HCT116 (cell line): ENCODE measurements around the gene DNHD1. TPM values are rescaled to one million over a fixed set of nuclear protein-coding genes. Genes with fewer than 3 reads are reported as not detected.

Experiments
- ATAC-seq: fragments of 200-7000 bp; cut with Tn5 transposase; 2 replicates; pipeline ENCODE4 v1.9.1; 2020; ENCODE audit warnings: mild to moderate bottlenecking, moderate library complexity
- BruUV-seq: library from RNA; stranded (reverse); fragments of 400-500 nt; replicated peaks from 2 replicates; lab custom pipeline; 2021; lab: Mats Ljungman, UMichigan
- CTCF ChIA-PET: fragments of 300-600 bp; sonication (Branson Sonifier 250); formaldehyde crosslinking; loops from one replicate; lab custom pipeline; 2021; ENCODE audit warnings: antibody characterized with exemption; lab: Charles Lee
- POLR2A ChIA-PET: fragments of 300-600, 350-600 bp; sonication (Branson Sonifier 250); formaldehyde crosslinking; loops from one replicate; lab custom pipeline; 2021; ENCODE audit warnings: antibody characterized with exemption; lab: Charles Lee
- RAD21 ChIA-PET, 2 experiments: fragments of 300-600 bp; sonication (Branson Sonifier 250); formaldehyde crosslinking; loops; one replicate each; lab custom pipeline; 2023; ENCODE audit warnings: low total read pairs in 2 of 2; ENCODE audit not compliant: uncharacterized antibody in 2 of 2, unreplicated experiment in 2 of 2, low non-redundant PET in 1 of 2; lab: Charles Lee
- DNase-seq: peaks from one replicate; pipeline ENCODE4 v3.0.0-alpha.2; 2010; ENCODE audit warnings: low read depth, low spot score
- H2AFZ ChIP-seq: fragments of 200-600 bp; shearing (Covaris generic), sonication (generic); 2 replicates; pipeline ENCODE4 v1.6.1; 2017; ENCODE audit warnings: low read depth, mixed run types, mixed read lengths, antibody characterized with exemption, low read length; ENCODE audit not compliant: poor library complexity, severe bottlenecking
- H3K27ac ChIP-seq: 2 replicates; pipeline ENCODE4 v1.5.1; 2012; ENCODE audit warnings: low read depth, low read length
- H3K27me3 ChIP-seq: fragments of 200-600 bp; sonication (generic); 2 replicates; pipeline ENCODE4 v1.6.1; 2016; ENCODE audit warnings: mixed run types, low read length, mixed read lengths; ENCODE audit not compliant: insufficient read depth
- H3K36me3 ChIP-seq, 2 experiments: fragments of 200-500 bp in 1 of 2; fragments of 200-600 bp in 1 of 2; sonication (Bioruptor generic) in 1 of 2; sonication (generic) in 1 of 2; 2 replicates each; pipeline versions ENCODE4 v1.5.1 to v1.6.1; 2014 to 2016; ENCODE audit warnings: low read length in 2 of 2, inconsistent platforms in 1 of 2, mixed read lengths in 1 of 2, mixed run types in 1 of 2; ENCODE audit not compliant: insufficient read depth in 2 of 2, control insufficient read depth in 1 of 2
- H3K4me1 ChIP-seq, 2 experiments: fragments of 200-600 bp in 1 of 2; sonication (generic) in 1 of 2; 2 replicates each; pipeline versions ENCODE4 v1.5.1 to v1.6.1; 2012 to 2017; ENCODE audit warnings: low read length in 2 of 2, inconsistent platforms in 1 of 2, mild to moderate bottlenecking in 1 of 2, mixed read lengths in 1 of 2, mixed run types in 1 of 2, moderate library complexity in 1 of 2; ENCODE audit not compliant: insufficient read depth in 2 of 2, control insufficient read depth in 1 of 2
- H3K4me2 ChIP-seq: fragments of 200-600 bp; sonication (generic); 2 replicates; pipeline ENCODE4 v1.6.1; 2017; ENCODE audit warnings: mixed run types, low read length, mixed read lengths
- H3K4me3 ChIP-seq, 2 experiments: fragments of 200-600 bp in 1 of 2; sonication (generic) in 1 of 2; replicated peaks in 1 of 2; 2 replicates each; pipeline ENCODE4 v1.5.1; 2011 to 2016; ENCODE audit warnings: low read length in 2 of 2, control low read depth in 1 of 2, low read depth in 1 of 2, mild to moderate bottlenecking in 1 of 2, mixed read lengths in 1 of 2, mixed run types in 1 of 2
- H3K79me2 ChIP-seq: fragments of 200-600 bp; sonication (generic); 2 replicates; pipeline ENCODE4 v1.6.1; 2017; ENCODE audit warnings: mild to moderate bottlenecking, mixed run types, low read length, moderate library complexity, mixed read lengths; ENCODE audit not compliant: insufficient read depth
- H3K9ac ChIP-seq: fragments of 200-600 bp; sonication (generic); 2 replicates; pipeline ENCODE4 v1.6.1; 2016; ENCODE audit warnings: low read length, mixed read lengths
- H3K9me2 ChIP-seq: fragments of 200-600 bp; sonication (generic), shearing (Covaris generic); 2 replicates; pipeline ENCODE4 v1.6.1; 2017; ENCODE audit warnings: mixed run types, mild to moderate bottlenecking, moderate library complexity; ENCODE audit not compliant: insufficient read depth
- H3K9me3 ChIP-seq, 2 experiments: fragments of 200-500 bp in 1 of 2; fragments of 200-600 bp in 1 of 2; sonication (Bioruptor generic) in 1 of 2; sonication (generic) in 1 of 2; 2 replicates each; pipeline ENCODE4 v1.6.1; 2014 to 2017; ENCODE audit warnings: low read length in 2 of 2, mixed read lengths in 2 of 2, inconsistent platforms in 1 of 2, low read depth in 1 of 2, mild to moderate bottlenecking in 1 of 2, mixed run types in 1 of 2, moderate library complexity in 1 of 2; ENCODE audit not compliant: control insufficient read depth in 1 of 2, insufficient read depth in 1 of 2
- H4K20me1 ChIP-seq: fragments of 200-600 bp; sonication (generic), shearing (Covaris generic); 2 replicates; pipeline ENCODE4 v1.6.1; 2017; ENCODE audit warnings: mixed run types, mild to moderate bottlenecking, moderate library complexity; ENCODE audit not compliant: insufficient read depth
- CBX3 ChIP-seq: IDR thresholded peaks from 2 replicates; pipeline ENCODE4 v1.6.1; 2012; ENCODE audit warnings: low read depth
- EZH2 ChIP-seq: fragments of 200-600 bp; sonication (generic); IDR thresholded peaks from 2 replicates; pipeline ENCODE4 v1.6.1; 2017; ENCODE audit warnings: antibody characterized with exemption, mixed run types
- FOSL1 ChIP-seq: IDR thresholded peaks from 2 replicates; pipeline ENCODE4 v1.6.1; 2012; ENCODE audit warnings: low read depth
- POLR2A ChIP-seq: IDR thresholded peaks from 2 replicates; pipeline ENCODE4 v1.7.0; 2011; ENCODE audit warnings: borderline replicate concordance; ENCODE audit not compliant: insufficient read depth, insufficient read length; ENCODE audit errors: extremely low read depth
- POLR2AphosphoS5 ChIP-seq: IDR thresholded peaks from 2 replicates; pipeline ENCODE4 v1.6.1; 2011; ENCODE audit warnings: mild to moderate bottlenecking, low read depth, low read length, moderate library complexity
- RAD21 ChIP-seq: IDR thresholded peaks from 2 replicates; pipeline ENCODE4 v1.6.1; 2012; ENCODE audit warnings: low read depth, mild to moderate bottlenecking
- YY1 ChIP-seq: IDR thresholded peaks from 2 replicates; pipeline ENCODE4 v1.6.1; 2011; ENCODE audit warnings: low read length, low read depth, moderate library complexity, mild to moderate bottlenecking; ENCODE audit not compliant: insufficient replicate concordance; ENCODE audit errors: extremely low read depth
- ZNF274 ChIP-seq: fragments of 200-500 bp; sonication (Bioruptor generic); IDR thresholded peaks from 2 replicates; pipeline ENCODE4 v1.6.1; 2014; ENCODE audit warnings: mild to moderate bottlenecking, low read depth, low read length, inconsistent platforms
- intact Hi-C: fragments of 100-400 bp; cut with micrococcal nuclease; formaldehyde crosslinking; loops from 2 replicates; pipeline ENCODE4 v1.10.0; 2022
- total RNA-seq: library from RNA; stranded (reverse); gene quantifications from one replicate; pipeline ENCODE4 v1.2.1, GENCODE V29; 2021; ENCODE audit not compliant: unreplicated experiment
- TF ChIP-seq, protein P1 (sequence below): IDR thresholded peaks from 2 replicates; pipeline ENCODE4 v1.6.1; 2011; ENCODE audit warnings: mild to moderate bottlenecking, low read length, moderate library complexity; ENCODE audit not compliant: insufficient replicate concordance; ENCODE audit errors: extremely low read depth
- TF ChIP-seq, protein P2 (sequence below), 3 experiments: fragments of 200-600 bp in 1 of 3; sonication (generic) in 1 of 3; IDR thresholded peaks in 2 of 3; conservative IDR thresholded peaks in 1 of 3; 2 replicates each; pipeline ENCODE4 v1.5.1; 2012 to 2017; ENCODE audit warnings: low read depth in 2 of 3, low read length in 2 of 3, antibody characterized with exemption in 1 of 3, borderline replicate concordance in 1 of 3, control low read depth in 1 of 3, mild to moderate bottlenecking in 1 of 3, mixed read lengths in 1 of 3, mixed run types in 1 of 3, moderate library complexity in 1 of 3; ENCODE audit not compliant: insufficient read depth in 1 of 3

DNHD1 gene
- total RNA-seq, 1 experiment from 2014 or later: 8.0 TPM

DNA sequence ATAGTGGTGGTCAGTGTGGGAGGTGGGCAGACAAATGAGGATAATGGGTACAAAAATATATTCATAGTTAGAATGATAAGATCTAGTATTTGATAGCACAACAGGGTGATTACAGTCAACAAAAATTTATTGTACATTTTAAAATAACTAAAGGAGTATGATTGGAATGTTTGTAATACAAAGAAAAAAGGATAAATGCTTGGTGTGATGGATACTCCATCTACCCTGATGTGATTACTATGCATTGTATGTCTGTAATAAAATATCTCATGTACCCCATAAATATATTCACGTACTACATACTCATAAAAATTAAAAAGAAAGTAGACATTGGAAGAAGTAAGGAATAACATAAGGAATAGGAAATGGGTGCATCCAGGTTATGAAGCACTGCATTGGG is 90.9 kb downstream of the DNHD1 start:
- no peak overlapping the region for H3K9ac ChIP-seq
- H3K79me2 ChIP-seq: 0 out of 2 replicates have a peak, but pooled peaks cover 5% of the 10 kb centered on the region
- no peak overlapping the region for H3K27ac ChIP-seq
- no peak overlapping the region for H3K4me2 ChIP-seq
- ChIA-PET CTCF (no interaction called here), POLR2A (no interaction called here), RAD21 (no interaction called here)
- H3K4me3 ChIP-seq: no peak overlapping the region
- intact Hi-C loops: no loop called here
- H3K9me2 ChIP-seq: no peaks in the 10 kb centered on the region
- ATAC-seq (no peak), DNase-seq (no peak)
- no peaks in the 10 kb centered on the region for H3K4me1 ChIP-seq
- no peak overlapping the region for H2AFZ ChIP-seq
- H3K27me3 ChIP-seq: no peaks in the 10 kb centered on the region
- peaks cover 4 to 13% of the 10 kb centered on the region in 2 experiments; a peak in 1 of 4 replicates for H3K9me3 ChIP-seq
- BruUV-seq: no TSS peak
- TF ChIP-seq CBX3: no peak
- TF ChIP-seq EZH2: no peak
- peaks cover 0 to 5% of the 10 kb centered on the region in 2 experiments; a peak in 2 of 4 replicates for H3K36me3 ChIP-seq
- H4K20me1 ChIP-seq: no peaks in the 10 kb centered on the region

DNA sequence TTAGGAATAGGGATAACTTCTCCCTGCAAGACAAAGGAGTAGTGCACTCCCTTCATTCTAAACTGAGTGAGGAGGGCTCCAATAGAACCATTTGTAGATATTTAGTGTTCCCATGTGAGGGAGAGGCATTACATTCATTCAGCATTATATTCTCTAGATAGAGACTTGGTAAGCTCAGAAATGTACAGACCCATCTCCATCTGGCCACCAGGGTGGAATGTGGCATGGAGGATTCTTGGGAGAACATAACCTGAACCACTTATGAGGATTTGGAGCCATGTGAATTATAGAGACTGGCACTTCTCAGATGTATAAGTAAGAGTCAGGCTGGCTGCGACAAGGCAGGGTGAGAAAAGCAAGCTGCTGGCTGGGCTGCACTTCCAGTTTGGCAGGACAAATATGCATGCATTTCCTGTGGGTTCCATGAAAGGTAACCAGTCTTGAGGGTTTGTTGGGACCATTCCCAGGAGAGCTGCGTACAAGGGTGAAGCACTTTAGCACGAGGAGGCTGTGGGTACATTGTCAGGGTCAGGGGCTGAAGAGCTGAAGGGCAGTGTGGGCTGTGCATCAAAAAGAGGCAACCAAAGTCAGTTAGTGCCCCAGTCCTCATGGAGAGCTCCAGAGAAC is 97.2 kb downstream of the DNHD1 start:
- no peaks in the 10 kb centered on the region for H3K4me1 ChIP-seq
- H4K20me1 ChIP-seq: no peaks in the 10 kb centered on the region
- H3K79me2 ChIP-seq: peaks cover 16% of the 10 kb centered on the region
- H3K4me3 ChIP-seq: no peak overlapping the region
- ChIA-PET CTCF (no interaction called here), RAD21 (no interaction called here), POLR2A (no interaction called here)
- TF ChIP-seq ZNF274 (no peak), YY1 (no peak), FOSL1 (no peak), POLR2AphosphoS5 (no peak), POLR2A (no peak), RAD21 (no peak)
- TF ChIP-seq, protein P1, sequence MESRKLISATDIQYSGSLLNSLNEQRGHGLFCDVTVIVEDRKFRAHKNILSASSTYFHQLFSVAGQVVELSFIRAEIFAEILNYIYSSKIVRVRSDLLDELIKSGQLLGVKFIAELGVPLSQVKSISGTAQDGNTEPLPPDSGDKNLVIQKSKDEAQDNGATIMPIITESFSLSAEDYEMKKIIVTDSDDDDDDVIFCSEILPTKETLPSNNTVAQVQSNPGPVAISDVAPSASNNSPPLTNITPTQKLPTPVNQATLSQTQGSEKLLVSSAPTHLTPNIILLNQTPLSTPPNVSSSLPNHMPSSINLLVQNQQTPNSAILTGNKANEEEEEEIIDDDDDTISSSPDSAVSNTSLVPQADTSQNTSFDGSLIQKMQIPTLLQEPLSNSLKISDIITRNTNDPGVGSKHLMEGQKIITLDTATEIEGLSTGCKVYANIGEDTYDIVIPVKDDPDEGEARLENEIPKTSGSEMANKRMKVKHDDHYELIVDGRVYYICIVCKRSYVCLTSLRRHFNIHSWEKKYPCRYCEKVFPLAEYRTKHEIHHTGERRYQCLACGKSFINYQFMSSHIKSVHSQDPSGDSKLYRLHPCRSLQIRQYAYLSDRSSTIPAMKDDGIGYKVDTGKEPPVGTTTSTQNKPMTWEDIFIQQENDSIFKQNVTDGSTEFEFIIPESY: no peak
- TF ChIP-seq, protein P2, sequence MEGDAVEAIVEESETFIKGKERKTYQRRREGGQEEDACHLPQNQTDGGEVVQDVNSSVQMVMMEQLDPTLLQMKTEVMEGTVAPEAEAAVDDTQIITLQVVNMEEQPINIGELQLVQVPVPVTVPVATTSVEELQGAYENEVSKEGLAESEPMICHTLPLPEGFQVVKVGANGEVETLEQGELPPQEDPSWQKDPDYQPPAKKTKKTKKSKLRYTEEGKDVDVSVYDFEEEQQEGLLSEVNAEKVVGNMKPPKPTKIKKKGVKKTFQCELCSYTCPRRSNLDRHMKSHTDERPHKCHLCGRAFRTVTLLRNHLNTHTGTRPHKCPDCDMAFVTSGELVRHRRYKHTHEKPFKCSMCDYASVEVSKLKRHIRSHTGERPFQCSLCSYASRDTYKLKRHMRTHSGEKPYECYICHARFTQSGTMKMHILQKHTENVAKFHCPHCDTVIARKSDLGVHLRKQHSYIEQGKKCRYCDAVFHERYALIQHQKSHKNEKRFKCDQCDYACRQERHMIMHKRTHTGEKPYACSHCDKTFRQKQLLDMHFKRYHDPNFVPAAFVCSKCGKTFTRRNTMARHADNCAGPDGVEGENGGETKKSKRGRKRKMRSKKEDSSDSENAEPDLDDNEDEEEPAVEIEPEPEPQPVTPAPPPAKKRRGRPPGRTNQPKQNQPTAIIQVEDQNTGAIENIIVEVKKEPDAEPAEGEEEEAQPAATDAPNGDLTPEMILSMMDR (IDR thresholded peaks at IDR 0.05 in 2 of 3, conservative IDR thresholded peaks at IDR 0.05 in 1 of 3; ENCODE audit: borderline replicate concordance in 1 of 3, insufficient read depth in 1 of 3, low read depth in 2 of 3, low read length in 2 of 3): peak in 1 of 3 experiments; percentile 17; a peak in 1 of 6 replicates
- no peak overlapping the region for H2AFZ ChIP-seq
- peaks cover 19 to 20% of the 10 kb centered on the region in 2 experiments; a peak in 3 of 4 replicates for H3K36me3 ChIP-seq
- no peaks in the 10 kb centered on the region for H3K27me3 ChIP-seq
- H3K27ac ChIP-seq: no peak overlapping the region
- intact Hi-C loops: no loop called here
- no peak for DNase-seq
- no peaks in the 10 kb centered on the region for H3K9me3 ChIP-seq
- peak; percentile 50; the same call in 1 of the 2 replicates for ATAC-seq
- H3K4me2 ChIP-seq: no peak overlapping the region
- no peaks in the 10 kb centered on the region for H3K9me2 ChIP-seq
- no peak overlapping the region for H3K9ac ChIP-seq
- BruUV-seq: no TSS peak
